A549 (cell line): ENCODE measurements around the gene ACTG1. TPM values are rescaled to one million over a fixed set of nuclear protein-coding genes. Genes with fewer than 3 reads are reported as not detected.

Experiments used
- ATAC-seq, 2 experiments: fragments of 200-7000 bp in 1 of 2; fragments of >200 bp in 1 of 2; cut with Nextera tagmentation in 1 of 2; cut with Tn5 transposase in 1 of 2; 3 replicates each; pipeline versions ENCODE4 v1.8.0 to v1.9.1; 2018 to 2020; ENCODE audit warnings: mild to moderate bottlenecking in 1 of 2, moderate library complexity in 1 of 2
- CTCF ChIA-PET: fragments of 300-600 bp; sonication (Branson Sonifier 250); formaldehyde crosslinking; extraction: SDS; loops from one replicate; lab custom pipeline; 2021; ENCODE audit warnings: antibody characterized with exemption, inconsistent platforms; lab: Yijun Ruan, JAX
- POLR2A ChIA-PET: fragments of 350-600 bp; formaldehyde crosslinking; extraction: SDS; loops from one replicate; lab custom pipeline; 2021; ENCODE audit warnings: antibody characterized with exemption, inconsistent platforms; lab: Yijun Ruan, JAX
- DNase-seq, 2 experiments: peaks; one replicate each; pipeline versions ENCODE4 v3.0.0 to v3.0.0-alpha.2; 2011 to 2016; ENCODE audit warnings: low read depth in 1 of 2, low spot score in 1 of 2
- FAIRE-seq: peaks from 2 replicates; lab custom pipeline; 2011; peaks lifted over from hg19 to GRCh38; lab: Jason Lieb, UNC
- H3K27ac ChIP-seq, 2 experiments: fragments of >200 bp; sonication (Bioruptor Twin); formaldehyde crosslinking; 3 replicates each; pipeline ENCODE4 v1.5.1; 2016 to 2017
- H3K4me1 ChIP-seq: fragments of >200 bp; sonication (Bioruptor Twin); formaldehyde crosslinking; 3 replicates; pipeline ENCODE4 v1.6.1; 2016
- H3K4me2 ChIP-seq: fragments of >200 bp; sonication (Bioruptor Twin); formaldehyde crosslinking; 3 replicates; pipeline ENCODE4 v1.6.1; 2016
- H3K4me3 ChIP-seq: fragments of >200 bp; sonication (Bioruptor Twin); formaldehyde crosslinking; 3 replicates; pipeline ENCODE4 v1.5.1; 2016
- H3K9me3 ChIP-seq: fragments of >200 bp; sonication (Bioruptor Twin); formaldehyde crosslinking; 3 replicates; pipeline ENCODE4 v1.6.1; 2016
- CEBPB ChIP-seq, 2 experiments: fragments of >200 bp in 1 of 2; sonication (Bioruptor Twin) in 1 of 2; formaldehyde crosslinking in 1 of 2; IDR thresholded peaks; 2 replicates each; pipeline ENCODE4 v1.6.1; 2012 to 2016
- CHD2 ChIP-seq: fragments of 150-350 bp; IDR thresholded peaks from 2 replicates; pipeline ENCODE4 v1.6.1; 2014; ENCODE audit warnings: low read length; ENCODE audit not compliant: partially characterized antibody
- EHF ChIP-seq: fragments of 250-450 bp; sonication (Bioruptor Pico); IDR thresholded peaks from 2 replicates; pipeline ENCODE4 v1.5.0; 2020; ENCODE audit warnings: mild to moderate bottlenecking
- GATA3 ChIP-seq: IDR thresholded peaks from 2 replicates; pipeline ENCODE4 v1.6.1; 2012; ENCODE audit warnings: borderline replicate concordance
- HDAC2 ChIP-seq: fragments of 200-600 bp; sonication (generic); IDR thresholded peaks from 2 replicates; pipeline ENCODE4 v1.6.1; 2016
- HOXB5 ChIP-seq: fragments of 250-450 bp; sonication (Bioruptor Pico); IDR thresholded peaks from 2 replicates; pipeline ENCODE4 v1.5.0; 2020; ENCODE audit warnings: mild to moderate bottlenecking, moderate library complexity
- KDM1A ChIP-seq: fragments of 200-600 bp; sonication (generic); IDR thresholded peaks from 2 replicates; pipeline ENCODE4 v1.6.1; 2016; ENCODE audit warnings: low read depth, mild to moderate bottlenecking
- PBX3 ChIP-seq: IDR thresholded peaks from 2 replicates; pipeline ENCODE4 v1.6.1; 2012
- PHF8 ChIP-seq: fragments of 200-600 bp; sonication (generic); IDR thresholded peaks from 2 replicates; pipeline ENCODE4 v1.6.1; 2016; ENCODE audit warnings: low read depth, mild to moderate bottlenecking, antibody characterized with exemption, moderate library complexity, borderline replicate concordance
- POLR2A ChIP-seq: IDR thresholded peaks from 2 replicates; pipeline ENCODE4 v1.6.1; 2012; ENCODE audit warnings: mild to moderate bottlenecking, low read length
- POLR2AphosphoS2 ChIP-seq: conservative IDR thresholded peaks from 2 replicates; pipeline ENCODE4 v1.6.1; 2012; ENCODE audit warnings: low read length, improper control_type of control experiment, inconsistent platforms
- RARB ChIP-seq: fragments of 250-450 bp; sonication (Bioruptor Pico); IDR thresholded peaks from 2 replicates; pipeline ENCODE4 v1.8.0; 2021; ENCODE audit warnings: mild to moderate bottlenecking, moderate library complexity
- RCOR1 ChIP-seq: fragments of 150-350 bp; IDR thresholded peaks from 2 replicates; pipeline ENCODE4 v1.6.1; 2014; ENCODE audit warnings: antibody characterized with exemption, low read length, low read depth
- RFX5 ChIP-seq: fragments of 450-650 bp; IDR thresholded peaks from 2 replicates; pipeline ENCODE4 v1.7.1; 2014; ENCODE audit warnings: antibody characterized with exemption, mild to moderate bottlenecking, moderate library complexity
- SREBF2 ChIP-seq: fragments of 450-650 bp; IDR thresholded peaks from 2 replicates; pipeline ENCODE4 v1.6.1; 2014; ENCODE audit warnings: mild to moderate bottlenecking, moderate library complexity
- WGBS: methylation state at CpG from one replicate; pipeline ENCODE4 v1.1.6; 2017; ENCODE audit errors: missing lambda C conversion rate; 5-methylcytosine and 5-hydroxymethylcytosine counted together
- polyA plus RNA-seq, 4 experiments: library from polyadenylated mRNA; depleted of rRNA in 3 of 4; stranded (reverse); fragments of >200 nt; fragmentation: RNase III in 1 of 4; extraction: RNeasy Plus Mini Kit Qiagen cat#74134 plus additional on column Dnase treatment in 1 of 4; gene quantifications; 2 replicates in 3 of 4; 3 replicates in 1 of 4; pipeline ENCODE4 v1.2.3, GENCODE V29; 2011 to 2017
- TF ChIP-seq, protein P1 (sequence below): fragments of >200 bp; sonication (Bioruptor Twin); formaldehyde crosslinking; IDR thresholded peaks from 3 replicates; pipeline ENCODE4 v1.6.1; 2016

ACTG1 gene
- polyA plus RNA-seq, 2 of the 4 experiments (the other 2 are of a cell fraction), result 2,042 to 7,263 TPM

DNA sequence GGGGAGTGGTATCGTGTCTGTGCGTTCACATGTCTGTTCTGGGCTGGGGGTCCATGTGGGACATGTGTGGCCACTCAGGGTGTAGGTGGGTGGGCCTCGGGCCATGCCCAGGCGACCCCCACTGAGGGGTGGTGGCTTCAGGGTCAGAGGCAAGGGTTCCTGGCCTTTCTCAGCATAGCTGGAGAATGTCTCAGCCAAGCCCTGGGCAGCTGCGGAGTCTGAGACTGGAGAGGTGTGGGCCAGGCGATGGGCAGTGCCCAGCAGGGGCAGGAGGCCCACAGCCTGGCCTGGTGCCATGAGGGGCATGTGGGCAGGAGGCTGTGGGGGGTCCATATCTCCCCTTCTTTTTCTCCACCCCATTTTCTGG, 16.8 kb upstream of the ACTG1 start:
- H3K9me3 ChIP-seq, result 0 out of 3 replicates have a peak, but pooled peaks cover 3% of the 10 kb centered on the region
- ATAC-seq (no peak), DNase-seq (no peak), FAIRE-seq (no peak)
- no peak overlapping the region for H3K4me2 ChIP-seq
- H3K27ac ChIP-seq, result no peak overlapping the region
- ChIA-PET CTCF (interaction anchor here (0.9 to 4.4 kb wide), 9 partner anchors 8 to 276 kb away, joined by 3 to 31 read pairs (median 5); no protein-coding TSS in a partner anchor), POLR2A (interaction anchor here (3.0 kb wide), 1 partner anchor 11 kb away, joined by 10 read pairs; no protein-coding TSS in a partner anchor)
- WGBS, result 70% methylated on average over 6 of the region's 6 CpGs
- peaks cover 10% of the 10 kb centered on the region; the same call in 1 of the 3 replicates for H3K4me1 ChIP-seq
- H3K4me3 ChIP-seq, result no peak overlapping the region
- TF ChIP-seq PBX3 (0 out of 2 replicates have a peak, but pooled peaks have one; percentile 25), POLR2AphosphoS2 (no peak), RFX5 (no peak), RARB (CRISPR knock-in tag) (no peak), CHD2 (no peak)

DNA sequence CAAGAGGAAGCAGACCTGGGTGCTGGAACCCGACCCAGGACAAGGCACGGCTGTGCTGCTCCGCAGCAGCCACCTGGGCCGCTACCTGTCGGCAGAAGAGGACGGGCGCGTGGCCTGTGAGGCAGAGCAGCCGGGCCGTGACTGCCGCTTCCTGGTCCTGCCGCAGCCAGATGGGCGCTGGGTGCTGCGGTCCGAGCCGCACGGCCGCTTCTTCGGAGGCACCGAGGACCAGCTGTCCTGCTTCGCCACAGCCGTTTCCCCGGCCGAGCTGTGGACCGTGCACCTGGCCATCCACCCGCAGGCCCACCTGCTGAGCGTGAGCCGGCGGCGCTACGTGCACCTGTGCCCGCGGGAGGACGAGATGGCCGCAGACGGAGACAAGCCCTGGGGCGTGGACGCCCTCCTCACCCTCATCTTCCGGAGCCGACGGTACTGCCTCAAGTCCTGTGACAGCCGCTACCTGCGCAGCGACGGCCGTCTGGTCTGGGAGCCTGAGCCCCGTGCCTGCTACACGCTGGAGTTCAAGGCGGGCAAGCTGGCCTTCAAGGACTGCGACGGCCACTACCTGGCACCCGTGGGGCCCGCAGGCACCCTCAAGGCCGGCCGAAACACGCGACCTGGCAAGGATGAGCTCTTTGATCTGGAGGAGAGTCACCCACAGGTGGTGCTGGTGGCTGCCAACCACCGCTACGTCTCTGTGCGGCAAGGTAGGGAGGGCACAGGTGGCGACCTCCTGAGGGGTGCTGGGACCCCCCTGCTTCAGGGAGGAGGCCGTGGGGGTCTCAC, 16.2 kb upstream of the ACTG1 start:
- ATAC-seq, result no peak
- no peak for FAIRE-seq
- Histone ChIP-seq H3K27ac (no peak overlapping the region), H3K9me3 (0 out of 3 replicates have a peak, but pooled peaks cover 3% of the 10 kb centered on the region), H3K4me2 (no peak overlapping the region), H3K4me1 (peaks cover 4% of the 10 kb centered on the region; the same call in 1 of the 3 replicates), H3K4me3 (no peak overlapping the region)
- ChIA-PET POLR2A (interaction anchor here (3.0 kb wide), 1 partner anchor 10 kb away, joined by 10 read pairs; no protein-coding TSS in a partner anchor), CTCF (interaction anchor here (0.6 to 4.4 kb wide), 8 partner anchors 9 to 281 kb away, joined by 3 to 31 read pairs (median 5); no protein-coding TSS in a partner anchor)
- no peak for DNase-seq
- TF ChIP-seq EHF (CRISPR knock-in tag) (no peak), POLR2A (peak; percentile 26), CEBPB (IDR thresholded peaks at IDR 0.05) (no peak), HOXB5 (no peak), RCOR1 (no peak)
- WGBS, result 83% methylated on average over 48 of the region's 62 CpGs

DNA sequence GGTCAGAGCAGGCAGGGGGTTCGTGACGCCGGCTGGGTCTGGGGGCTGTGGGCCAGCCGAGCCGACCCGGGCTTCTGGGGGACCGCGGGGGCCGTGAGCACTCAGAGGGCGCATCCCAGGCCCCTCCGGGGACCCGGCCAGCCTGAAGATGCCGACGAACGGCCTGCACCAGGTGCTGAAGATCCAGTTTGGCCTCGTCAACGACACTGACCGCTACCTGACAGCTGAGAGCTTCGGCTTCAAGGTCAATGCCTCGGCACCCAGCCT, 15.7 kb upstream of the ACTG1 start:
- ChIA-PET POLR2A (interaction anchor here (3.0 kb wide), 1 partner anchor 10 kb away, joined by 10 read pairs; no protein-coding TSS in a partner anchor), CTCF (interaction anchor here (1.1 to 4.4 kb wide), 4 partner anchors 9 to 73 kb away, joined by 3 to 31 read pairs (median 12); no protein-coding TSS in a partner anchor)
- H3K4me2 ChIP-seq, result no peak overlapping the region
- H3K4me3 ChIP-seq, result no peak overlapping the region
- WGBS, result 64% methylated on average over 11 of the region's 20 CpGs
- no peaks in the 10 kb centered on the region for H3K4me1 ChIP-seq
- H3K9me3 ChIP-seq, result 0 out of 3 replicates have a peak, but pooled peaks cover 3% of the 10 kb centered on the region
- no peak for DNase-seq
- FAIRE-seq, result no peak
- H3K27ac ChIP-seq, result no peak overlapping the region
- TF ChIP-seq GATA3 (no peak), SREBF2 (no peak), RFX5 (no peak), PHF8 (no peak), KDM1A (no peak), HOXB5 (no peak), RARB (CRISPR knock-in tag) (no peak), HDAC2 (no peak)
- TF ChIP-seq, protein P1, sequence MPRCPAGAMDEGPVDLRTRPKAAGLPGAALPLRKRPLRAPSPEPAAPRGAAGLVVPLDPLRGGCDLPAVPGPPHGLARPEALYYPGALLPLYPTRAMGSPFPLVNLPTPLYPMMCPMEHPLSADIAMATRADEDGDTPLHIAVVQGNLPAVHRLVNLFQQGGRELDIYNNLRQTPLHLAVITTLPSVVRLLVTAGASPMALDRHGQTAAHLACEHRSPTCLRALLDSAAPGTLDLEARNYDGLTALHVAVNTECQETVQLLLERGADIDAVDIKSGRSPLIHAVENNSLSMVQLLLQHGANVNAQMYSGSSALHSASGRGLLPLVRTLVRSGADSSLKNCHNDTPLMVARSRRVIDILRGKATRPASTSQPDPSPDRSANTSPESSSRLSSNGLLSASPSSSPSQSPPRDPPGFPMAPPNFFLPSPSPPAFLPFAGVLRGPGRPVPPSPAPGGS, result no peak
- ATAC-seq, result no peak
